Measurements from ENCODE around the gene NKTR.
"Not testable (repeated sequence)": the region's sequence is repeated elsewhere in the genome, so short reads cannot be mapped to it uniquely, and the experiment has no call there.

NKTR gene

GRCh38 chr3:42600111-42600957, at the start of gene NKTR:
Gene NKTR, plus strand, starts transcription at chr3:42600686. Its CDS starts 321 bp downstream, at chr3:42601007.
- peak; percentile 87 to 93 for DNase-seq

- no peak for DNase-seq
Observed at GRCh38 chr3:42552830-42553229, 47.7 kb upstream of the NKTR start.

- DNase-seq: no peak
Observed at GRCh38 chr3:42556089-42556632, 44.3 kb upstream of the NKTR start.

GRCh38 chr3:42556817-42557216, 43.7 kb upstream of the NKTR start:
- DNase-seq: not testable (repeated sequence)

- peak; percentile 19 to 35 for DNase-seq
Observed at GRCh38 chr3:42557854-42558253, 42.6 kb upstream of the NKTR start.

GRCh38 chr3:42562047-42562907, 38.2 kb upstream of the NKTR start:
- DNase-seq: no peak

GRCh38 chr3:42569593-42570142, 30.8 kb upstream of the NKTR start:
- no peak for DNase-seq

GRCh38 chr3:42572278-42572677, 28.2 kb upstream of the NKTR start:
- no peak for DNase-seq

- DNase-seq: no peak
Observed at GRCh38 chr3:42575137-42575741, 25.2 kb upstream of the NKTR start.

GRCh38 chr3:42578054-42578453, 22.4 kb upstream of the NKTR start:
- no peak for DNase-seq

- DNase-seq: not testable (repeated sequence)
Observed at GRCh38 chr3:42579346-42579745, 21.1 kb upstream of the NKTR start.

GRCh38 chr3:42581400-42581708, 19.1 kb upstream of the NKTR start:
- no peak for DNase-seq

GRCh38 chr3:42581709-42582473, 18.6 kb upstream of the NKTR start, which contains the start of gene SEC22C:
Gene SEC22C, minus strand, starts transcription at chr3:42581967. Its CDS starts 12,921 bp downstream, at chr3:42569046.
- DNase-seq: peak; percentile 72 to 84

GRCh38 chr3:42582474-42583070, 17.9 kb upstream of the NKTR start:
- no peak for DNase-seq

GRCh38 chr3:42588625-42589024, 11.9 kb upstream of the NKTR start:
- no peak for DNase-seq

- DNase-seq: no peak
Observed at GRCh38 chr3:42589382-42590109, 10.9 kb upstream of the NKTR start.

GRCh38 chr3:42590989-42591756, 9.3 kb upstream of the NKTR start:
- DNase-seq: no peak

- no peak for DNase-seq
Observed at GRCh38 chr3:42591811-42592210, 8.7 kb upstream of the NKTR start.

GRCh38 chr3:42593635-42594034, 6.9 kb upstream of the NKTR start:
- DNase-seq: no peak

GRCh38 chr3:42595682-42596081, 4.8 kb upstream of the NKTR start:
- no peak for DNase-seq

Data from NCI-H2081 (cell line).